DMS114 treated with DMSO at 0.1 percent for 48 hours (cell line): ENCODE data around the gene COL28A1.

Experiments used
- DNase-seq: peaks from one replicate; lab custom pipeline; 2025; ENCODE audit not compliant: unreplicated experiment; lab: John Stamatoyannopoulos, UW

Gene COL28A1

GRCh38 chr7:7347045-7347444 lies 188.6 kb downstream of the COL28A1 start:
- no peak for DNase-seq

- DNase-seq: no peak
These were observed 191.1 kb downstream of the COL28A1 start for GRCh38 chr7:7344583-7344982.

DNA sequence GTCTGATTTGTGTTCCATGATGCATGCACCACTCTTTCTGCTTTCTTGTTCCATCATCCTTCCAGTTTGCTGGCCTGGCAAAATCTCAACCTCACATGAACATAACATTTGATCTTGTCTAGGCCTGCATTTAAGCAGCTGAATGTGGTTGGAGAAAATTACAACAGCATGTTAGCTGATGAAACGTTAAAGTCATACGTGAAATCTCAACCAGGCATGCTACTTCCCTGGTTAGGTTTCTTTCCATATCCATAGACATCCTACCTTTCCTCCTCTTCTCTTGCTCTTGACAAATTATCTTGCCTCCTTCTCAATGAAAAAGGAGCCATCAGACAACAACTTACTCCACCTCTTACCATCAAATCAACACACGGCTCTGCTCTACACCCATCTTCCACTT lies 199.8 kb downstream of the COL28A1 start:
- no peak for DNase-seq

- no peak for DNase-seq
These were observed 200.5 kb downstream of the COL28A1 start for GRCh38 chr7:7335215-7335614.

DNA sequence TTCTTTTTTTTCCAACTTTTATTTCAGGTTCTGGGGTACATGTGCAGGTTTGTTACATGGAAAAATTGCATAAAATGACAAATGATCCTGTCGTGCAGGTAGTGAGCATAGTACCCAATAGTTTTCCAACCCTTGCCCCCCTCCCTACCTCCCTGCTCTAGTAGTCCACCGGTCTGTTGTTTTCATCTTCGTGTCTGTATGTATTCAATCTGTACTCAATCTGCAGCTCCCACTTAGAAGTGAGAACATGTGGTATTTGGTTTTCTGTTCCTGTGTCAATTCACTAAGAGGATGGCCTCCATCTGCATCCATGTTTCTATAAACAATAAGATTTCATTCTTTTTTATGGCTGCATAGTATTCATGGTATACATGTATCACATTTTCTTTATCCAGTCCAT lies 202.1 kb downstream of the COL28A1 start:
- DNase-seq: no peak

DNA sequence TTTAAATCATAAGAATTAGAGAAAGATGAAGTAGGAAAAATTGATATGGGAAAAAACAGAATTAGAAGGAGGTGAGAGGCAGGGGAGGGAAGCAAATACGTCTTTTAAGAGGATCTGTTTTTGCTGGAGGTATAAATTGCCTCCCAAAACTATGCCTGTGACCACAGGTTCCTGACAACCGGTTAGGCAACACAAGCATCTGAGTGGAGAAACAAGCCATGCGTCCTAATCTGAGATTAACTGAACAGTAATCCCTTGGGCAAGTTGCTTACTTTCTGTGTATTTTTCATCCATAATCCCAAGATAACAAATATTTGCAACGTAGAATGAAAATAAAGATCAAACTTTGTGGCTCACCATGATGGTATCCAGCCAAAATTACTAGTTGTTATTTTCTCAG lies 204.2 kb downstream of the COL28A1 start:
- DNase-seq: no peak

DNA sequence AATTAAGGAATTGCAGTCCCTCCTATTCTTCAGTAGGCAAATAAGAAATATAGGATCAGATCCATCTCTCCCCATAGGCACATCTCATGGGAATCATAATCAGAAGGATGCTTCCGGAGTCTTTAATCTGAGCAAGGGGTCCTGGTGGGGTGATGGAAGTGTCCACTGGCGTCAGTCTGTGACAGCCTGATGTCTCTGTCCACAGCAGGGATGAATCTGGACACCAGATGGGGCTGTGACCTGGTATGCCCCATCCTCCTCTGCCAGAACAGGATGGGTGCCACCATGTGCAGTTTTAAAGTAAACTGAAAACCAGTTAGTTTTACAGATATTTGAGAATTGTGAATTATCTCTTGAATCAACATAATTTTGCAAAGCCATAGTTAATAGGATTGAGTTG lies 204.7 kb downstream of the COL28A1 start:
- DNase-seq: no peak

GRCh38 chr7:7329326-7329725 lies 206.3 kb downstream of the COL28A1 start:
- no peak for DNase-seq

- no peak for DNase-seq
These were observed 208.2 kb downstream of the COL28A1 start for GRCh38 chr7:7327423-7327822.

- DNase-seq: no peak
These were observed 211.0 kb downstream of the COL28A1 start for GRCh38 chr7:7324698-7325097.

DNA sequence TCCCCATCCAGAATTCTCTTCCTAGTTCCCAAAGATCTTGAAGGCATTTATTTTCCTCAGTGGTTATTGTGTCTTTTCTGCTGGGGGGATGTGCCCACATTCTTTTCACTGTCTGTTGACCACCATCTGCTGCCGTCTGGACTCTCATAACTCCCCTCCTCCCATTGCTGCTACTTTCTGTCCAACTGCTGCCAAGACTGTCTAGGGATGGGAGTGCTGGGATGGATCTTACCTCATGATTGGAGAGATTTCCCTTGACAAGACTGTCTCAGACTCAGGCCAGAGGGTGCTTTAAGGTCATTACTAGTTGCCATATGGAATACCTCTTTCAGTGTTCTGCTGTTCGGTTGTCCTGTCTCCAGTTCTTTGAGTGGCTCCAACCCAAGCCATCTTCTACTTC lies 211.8 kb downstream of the COL28A1 start:
- no peak for DNase-seq

DNA sequence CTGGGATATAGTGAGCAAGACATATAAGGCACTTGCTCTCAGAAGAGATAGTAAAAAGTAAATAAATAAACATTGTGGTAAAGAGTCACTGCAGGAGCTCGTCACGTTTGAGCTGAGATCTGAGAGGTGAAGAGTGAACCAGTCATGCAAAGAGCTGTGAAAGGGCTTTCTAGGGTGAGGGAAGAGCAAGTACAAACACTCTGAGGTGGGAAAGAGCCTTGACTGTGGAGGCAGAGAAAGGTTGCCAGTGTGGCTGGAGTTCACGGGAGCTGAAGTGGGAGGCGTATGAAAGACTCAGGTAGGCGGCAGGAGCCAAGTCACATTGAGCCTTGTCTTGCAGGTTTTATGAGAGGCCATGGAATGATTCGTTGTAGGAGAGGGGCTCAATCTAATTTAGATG lies 212.3 kb downstream of the COL28A1 start:
- no peak for DNase-seq

- no peak for DNase-seq
These were observed 214.0 kb downstream of the COL28A1 start for GRCh38 chr7:7321681-7322080.

DNA sequence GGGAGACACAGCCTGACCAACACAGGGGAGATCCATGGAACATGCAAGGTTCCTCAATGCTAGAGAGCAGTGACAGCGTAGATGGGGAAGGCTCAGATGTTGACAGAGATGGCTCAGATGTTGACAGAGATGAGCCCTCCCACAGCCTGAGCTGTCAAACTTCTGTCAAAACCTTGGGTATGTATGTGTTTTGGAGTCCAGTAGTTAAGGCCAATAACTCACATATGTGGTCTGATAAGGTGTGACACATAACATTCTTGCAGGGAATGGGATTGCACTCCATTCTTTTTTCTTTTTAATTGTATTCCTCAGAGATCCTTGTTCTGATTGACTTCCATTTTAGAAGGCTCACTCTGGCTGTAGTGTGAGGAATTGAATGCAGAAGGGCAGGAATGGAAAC lies 217.1 kb downstream of the COL28A1 start:
- no peak for DNase-seq

DNA sequence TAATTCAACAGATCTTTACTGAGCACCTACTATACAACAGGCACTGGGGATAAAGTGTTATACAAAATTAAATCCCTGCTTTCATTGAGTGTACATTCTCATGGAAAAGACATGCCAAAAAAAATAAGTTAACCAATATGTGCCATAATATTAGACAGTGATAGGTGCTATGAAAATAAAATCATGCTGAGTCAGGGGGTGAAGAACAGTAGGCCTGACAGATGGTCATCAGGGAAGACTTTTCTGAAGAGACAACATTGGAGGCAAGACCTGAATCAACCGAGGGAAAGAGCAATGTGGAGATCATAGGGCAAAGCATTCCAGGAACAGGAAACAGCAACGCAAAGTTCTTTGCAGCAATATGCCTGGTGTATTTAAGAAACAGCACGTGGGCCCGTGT lies 217.8 kb downstream of the COL28A1 start:
- no peak for DNase-seq

- DNase-seq: no peak
These were observed 219.8 kb downstream of the COL28A1 start for GRCh38 chr7:7315851-7316250.

DNA sequence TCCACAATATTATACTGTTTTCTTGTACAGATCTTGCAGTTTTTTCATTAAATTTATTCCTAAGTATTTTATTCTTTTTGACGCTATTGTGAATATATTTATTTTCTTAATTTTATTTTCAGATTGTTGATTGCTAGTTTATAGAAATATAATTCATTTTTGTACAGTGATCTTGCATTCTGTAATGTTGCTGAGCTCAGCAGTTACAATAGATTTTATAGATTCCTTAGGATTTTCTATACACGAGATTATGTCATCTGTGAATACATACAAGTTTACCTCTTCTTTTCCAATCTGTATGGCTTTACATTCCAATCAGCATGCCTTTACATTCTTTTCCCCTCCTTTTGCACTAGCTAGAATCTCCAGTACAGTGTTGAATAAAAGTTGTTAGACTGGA lies 223.3 kb downstream of the COL28A1 start:
- DNase-seq: no peak

DNA sequence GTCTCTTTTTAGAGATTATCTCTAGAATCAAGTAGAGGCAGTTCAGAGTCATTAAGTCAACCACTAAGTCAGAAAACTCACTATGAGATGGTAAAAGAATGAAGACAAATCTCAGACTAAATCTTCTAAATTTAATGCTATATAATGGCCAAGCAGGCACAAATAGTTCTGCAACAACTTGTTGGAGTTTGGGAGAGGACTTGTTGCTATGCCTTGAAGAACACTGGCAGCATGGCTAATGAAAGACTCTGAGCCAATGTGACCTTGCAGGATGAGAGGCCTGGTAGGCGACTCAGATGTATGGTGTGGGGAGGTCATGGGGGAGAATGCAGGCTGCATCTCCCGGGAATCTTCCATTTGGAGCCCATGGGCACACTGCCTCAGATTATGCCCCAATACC lies 224.7 kb downstream of the COL28A1 start:
- DNase-seq: no peak

DNA sequence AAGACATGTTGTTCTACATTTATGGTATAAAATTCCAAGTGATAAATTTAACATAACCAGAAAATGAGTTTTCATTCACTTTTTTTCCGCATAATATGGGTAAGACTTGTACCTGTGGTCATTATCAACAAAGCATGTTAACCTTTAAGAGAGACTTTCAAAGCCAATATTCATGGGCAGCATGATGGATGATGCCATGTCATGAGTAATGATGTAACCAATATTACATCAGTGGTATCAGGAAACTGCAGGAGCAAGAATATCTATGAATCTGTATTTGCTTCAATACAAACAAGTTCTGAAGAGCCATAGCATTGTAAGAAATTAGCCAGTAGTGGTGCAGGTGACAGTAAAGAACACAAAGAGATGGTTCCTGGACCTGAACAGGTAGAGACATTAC lies 226.5 kb downstream of the COL28A1 start:
- DNase-seq: no peak
